Activated T-helper 1 cell treated with Interleukin-2 at 50 U/mL for 16 hours (primary cell): ENCODE data around the gene PVRIG.
"Not testable (repeated sequence)": the region's sequence is repeated elsewhere in the genome, so short reads cannot be mapped to it uniquely, and the experiment has no call there.

Experiments used
- DNase-seq: peaks from one replicate; pipeline ENCODE4 v3.0.0-alpha.2; 2020; ENCODE audit warnings: low read depth

The PVRIG gene

GRCh38 chr7:100234660-100235317, 15.0 kb downstream of the PVRIG start:
- not testable (repeated sequence) for DNase-seq

DNA sequence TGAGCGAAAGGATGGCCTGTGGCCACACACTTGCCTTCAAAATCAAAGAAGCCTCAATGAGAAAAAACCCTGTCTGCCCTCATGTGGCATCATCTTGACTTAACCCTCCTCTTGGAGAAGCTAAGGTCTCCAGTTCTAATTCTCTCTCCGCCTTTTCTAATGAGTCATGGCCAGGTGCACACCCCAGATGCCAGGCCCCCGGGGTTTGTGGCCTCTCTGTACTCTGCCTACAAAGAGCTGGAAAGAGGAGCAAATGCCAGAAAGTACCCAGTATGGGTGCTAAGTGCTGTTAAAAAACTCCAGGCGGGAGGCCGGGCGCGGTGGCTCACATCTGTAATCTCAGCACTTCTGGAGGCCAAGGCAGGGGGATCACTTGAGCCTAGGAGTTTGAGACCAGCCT, 20.2 kb downstream of the PVRIG start:
- not testable (repeated sequence) for DNase-seq

GRCh38 chr7:100243385-100243784, 23.6 kb downstream of the PVRIG start:
- DNase-seq: peak; percentile 20

DNA sequence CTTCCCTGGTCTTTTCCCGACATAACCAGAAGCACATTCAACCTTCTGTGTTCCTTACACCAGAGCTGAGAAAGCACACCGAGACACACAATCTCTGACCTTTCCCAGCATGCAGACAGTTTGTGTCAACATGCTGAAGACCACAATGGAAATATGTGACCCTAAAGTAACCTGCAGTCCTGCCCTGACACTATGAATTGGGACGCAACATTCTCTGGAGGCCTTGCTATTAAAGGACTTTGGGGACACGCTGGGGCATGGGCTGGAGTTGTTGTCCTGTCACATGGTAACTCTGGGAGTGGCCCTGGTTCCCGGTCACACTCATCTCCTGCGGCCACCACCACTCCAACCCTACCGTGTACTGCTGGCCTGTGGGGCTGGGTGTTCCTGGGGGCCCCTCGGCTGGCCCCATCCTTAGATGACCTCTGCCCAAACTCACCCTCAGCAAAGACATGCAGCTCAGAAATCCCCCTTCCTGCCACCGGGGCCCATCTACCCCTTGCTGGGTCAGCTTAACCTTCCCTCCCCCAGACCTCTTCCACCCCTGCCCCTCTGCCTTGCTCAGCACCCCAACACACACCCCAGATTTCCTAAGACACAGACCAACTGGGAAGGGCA, 25.3 kb downstream of the PVRIG start:
- not testable (repeated sequence) for DNase-seq

- not testable (repeated sequence) for DNase-seq
These were observed 26.5 kb downstream of the PVRIG start for GRCh38 chr7:100246121-100246864.

GRCh38 chr7:100246865-100247137, 27.1 kb downstream of the PVRIG start:
- not testable (repeated sequence) for DNase-seq

- no peak for DNase-seq
These were observed 27.5 kb downstream of the PVRIG start for GRCh38 chr7:100247152-100247757.

GRCh38 chr7:100248483-100248882, 28.7 kb downstream of the PVRIG start:
- DNase-seq: no peak

DNA sequence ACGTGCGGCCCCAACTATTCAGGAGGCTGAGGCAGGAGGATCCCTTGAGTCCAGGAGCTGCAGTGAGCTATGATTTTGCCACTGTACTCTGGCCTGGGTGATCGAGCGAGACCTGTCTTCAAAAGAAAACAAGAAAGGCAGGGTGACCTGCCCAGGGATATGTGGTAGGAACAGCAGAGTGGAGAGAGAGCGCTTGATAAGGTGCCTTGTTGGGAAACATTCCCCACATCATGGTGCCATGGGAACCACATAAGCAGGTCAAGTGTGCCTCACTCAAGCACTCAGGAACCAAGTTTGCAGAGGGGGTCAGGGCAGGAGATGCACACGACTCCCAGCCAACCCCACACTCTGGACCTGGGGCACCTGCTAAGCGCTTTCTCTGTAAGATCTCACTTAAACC, 37.3 kb downstream of the PVRIG start:
- DNase-seq: no peak

DNA sequence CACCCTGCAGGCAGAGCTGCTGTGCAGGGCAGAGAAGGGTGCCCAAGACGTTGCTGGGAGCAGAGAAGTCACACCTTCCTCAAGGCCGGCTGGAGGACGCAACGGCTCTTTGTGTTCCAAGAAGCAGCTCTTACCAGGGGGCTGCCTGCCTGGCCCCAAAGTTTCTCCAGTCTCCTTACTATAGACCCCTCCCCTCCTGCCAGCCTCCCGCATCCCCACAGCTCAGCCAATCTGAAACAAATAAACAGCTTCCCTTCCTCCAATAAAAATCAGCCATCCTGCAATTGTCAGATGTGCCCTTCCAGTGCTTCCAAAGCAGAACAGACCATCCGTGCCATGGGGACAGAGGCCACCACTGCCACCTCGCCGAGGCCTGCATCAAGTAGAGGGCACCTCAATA, 40.2 kb downstream of the PVRIG start:
- DNase-seq: not testable (repeated sequence)

DNA sequence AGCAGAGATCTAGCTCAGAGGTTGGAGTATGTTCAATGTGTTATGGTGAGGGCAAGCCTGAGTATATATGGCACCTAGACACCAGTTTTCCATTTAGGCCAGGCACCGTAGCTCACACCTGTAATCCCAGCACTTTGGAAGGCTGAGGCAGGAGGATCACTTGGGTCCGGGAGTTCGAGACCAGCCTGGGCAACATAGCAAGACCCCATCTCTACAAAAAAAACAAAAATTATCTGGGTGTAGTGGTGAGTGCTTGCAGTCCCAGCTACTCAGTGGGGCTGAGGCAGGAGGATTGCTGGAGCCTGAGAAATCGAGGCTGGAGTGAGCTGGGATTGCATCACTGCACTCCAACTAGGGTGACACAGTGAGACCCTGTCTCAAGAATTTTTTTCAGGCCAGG, 43.1 kb downstream of the PVRIG start:
- DNase-seq: not testable (repeated sequence)

DNA sequence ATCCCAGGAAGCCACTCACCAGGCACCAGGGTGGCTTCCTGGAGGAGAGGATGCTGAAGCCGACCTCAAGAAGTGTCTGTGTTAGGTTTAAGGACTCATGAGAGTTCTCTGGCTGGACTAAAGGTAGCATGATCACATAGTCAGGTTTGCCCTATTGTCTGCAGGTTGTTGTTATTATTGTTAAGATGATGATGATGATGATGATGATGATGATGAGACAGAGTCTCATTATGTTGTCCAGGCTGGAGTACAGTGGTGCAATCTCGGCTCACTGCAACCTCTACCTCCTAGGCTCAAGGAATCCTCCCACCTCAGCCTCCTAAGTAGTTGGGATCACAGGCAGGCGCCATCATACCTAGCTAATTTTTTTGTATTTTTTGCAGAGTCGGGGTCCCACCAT, 44.5 kb downstream of the PVRIG start:
- not testable (repeated sequence) for DNase-seq

GRCh38 chr7:100264669-100265165, 45.0 kb downstream of the PVRIG start:
- DNase-seq: not testable (repeated sequence)

DNA sequence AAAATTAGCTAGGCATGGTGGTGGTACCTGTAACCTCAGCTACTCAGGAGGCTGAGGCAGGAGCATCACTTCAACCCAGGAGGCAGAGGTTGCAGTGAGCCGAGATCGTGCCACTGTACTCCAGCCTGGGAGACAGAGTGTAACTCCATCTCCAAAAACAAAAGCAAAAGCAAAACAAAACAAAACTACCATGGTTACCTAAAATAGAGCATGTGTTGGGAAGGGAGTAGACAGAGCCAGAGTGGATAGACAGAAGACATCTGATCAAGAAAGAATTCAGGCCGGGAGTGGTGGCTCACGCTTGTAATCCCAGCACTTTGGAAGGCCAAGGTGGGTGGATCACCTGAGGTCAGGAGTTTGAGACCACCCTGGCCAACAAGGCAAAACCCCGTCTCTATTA, 46.1 kb downstream of the PVRIG start:
- DNase-seq: not testable (repeated sequence)

DNA sequence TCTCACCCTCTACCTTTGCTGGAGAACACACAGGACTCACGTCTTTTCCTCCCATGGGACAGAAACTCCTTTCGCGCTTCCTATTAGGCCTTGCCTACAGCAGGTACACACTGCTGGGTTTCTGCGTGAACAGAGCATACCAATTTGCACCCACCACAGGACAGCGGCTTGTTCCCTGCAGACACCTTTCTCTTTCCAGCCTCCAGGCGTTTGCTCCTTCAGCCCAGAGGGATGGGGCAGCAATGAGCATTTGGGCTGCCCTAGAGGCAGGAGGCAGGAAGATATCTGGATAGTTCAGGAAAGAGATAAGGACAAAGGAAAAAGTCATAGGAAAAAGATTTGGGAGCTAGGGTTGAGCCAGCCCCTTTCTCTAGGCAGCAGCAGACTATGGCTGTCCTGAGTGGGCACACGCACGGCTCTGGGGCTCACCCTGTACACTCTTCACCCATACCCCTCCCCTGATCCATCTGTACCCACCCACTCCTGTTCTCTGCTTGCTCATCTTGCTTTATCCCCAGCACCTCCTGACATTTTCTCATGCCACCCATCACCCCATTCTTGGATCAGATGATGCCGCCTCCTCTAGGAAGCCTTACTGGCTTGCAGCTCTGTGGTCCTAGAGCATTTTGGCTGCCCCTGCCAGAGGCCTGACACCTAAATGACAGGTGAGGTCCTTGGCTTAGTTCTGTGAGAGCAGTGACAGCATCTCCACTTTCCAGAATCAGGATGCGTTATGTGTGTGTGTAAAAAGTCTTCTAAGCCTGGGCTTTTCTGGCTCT, 47.0 kb downstream of the PVRIG start:
- no peak for DNase-seq

DNA sequence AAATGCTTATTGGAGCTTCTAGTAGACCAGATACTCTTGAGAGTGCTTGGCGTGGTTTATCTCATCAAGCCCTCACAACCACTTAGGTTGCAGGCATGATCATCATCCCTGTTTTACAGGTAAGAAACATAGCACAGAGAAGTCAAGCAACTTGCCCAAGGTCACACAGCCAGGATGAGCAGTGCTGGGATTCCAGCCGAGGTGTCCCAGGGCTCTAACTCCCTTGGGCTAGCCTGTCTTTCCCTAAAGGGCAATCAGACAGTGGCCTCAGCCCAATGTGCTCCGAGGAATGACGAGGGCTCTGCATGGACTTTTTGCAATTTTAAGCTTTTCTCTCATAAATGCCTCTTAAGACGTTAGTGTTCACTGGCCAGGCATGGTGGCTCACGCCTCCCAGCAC, 47.9 kb downstream of the PVRIG start:
- DNase-seq: no peak

GRCh38 chr7:100268882-100269281, 49.1 kb downstream of the PVRIG start:
- not testable (repeated sequence) for DNase-seq

DNA sequence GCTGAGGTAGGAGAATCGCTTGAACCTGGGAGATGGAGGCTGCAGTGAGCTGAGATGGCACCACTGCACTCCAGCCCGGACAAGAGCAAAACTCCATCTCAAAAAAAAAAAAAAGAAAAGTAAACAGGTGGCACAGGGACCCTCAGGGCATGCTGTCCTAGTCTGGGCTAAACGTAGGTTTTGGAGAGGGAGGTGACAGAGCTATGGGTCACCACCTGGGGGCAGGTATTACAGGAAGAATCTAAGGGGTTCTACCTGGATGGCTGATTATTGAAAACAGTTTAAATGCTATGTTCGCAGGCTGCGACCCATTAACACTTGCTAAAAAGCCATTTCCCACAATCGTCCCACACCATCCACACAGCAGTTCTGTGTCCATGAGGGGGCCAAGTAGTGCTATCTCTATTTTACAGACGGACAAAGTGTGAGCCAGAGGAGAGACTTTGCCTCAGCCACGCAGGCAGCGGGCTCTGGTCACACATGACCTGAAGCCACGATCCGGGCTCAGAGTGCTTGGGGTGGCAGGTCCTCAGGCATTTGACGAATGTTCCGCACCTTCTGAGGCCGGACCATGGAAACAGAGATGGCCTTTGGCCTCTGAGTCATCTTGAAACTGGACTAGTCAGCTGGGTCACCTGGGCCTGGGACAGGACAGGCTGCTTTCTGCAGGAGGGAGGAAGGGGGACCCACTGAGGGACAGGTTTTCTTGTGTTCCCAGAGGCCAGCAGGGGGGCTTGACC, 49.7 kb downstream of the PVRIG start:
- DNase-seq: not testable (repeated sequence)

GRCh38 chr7:100270046-100270918, 50.5 kb downstream of the PVRIG start:
- DNase-seq: not testable (repeated sequence)
